T-helper 2 cell treated with Interferon-gamma antibody and Interleukin-4, amounts not matched to agents 5 μg/mL and 100 μg/mL, for 36 hours (primary cell): ENCODE data around the gene MVK.
A peak's percentile ranks its signal among the peaks of the same experiment; 100 is the strongest.
"Not testable (repeated sequence)": the region's sequence is repeated elsewhere in the genome, so short reads cannot be mapped to it uniquely, and the experiment has no call there.

Source experiments
- DNase-seq: peaks from one replicate; pipeline ENCODE4 v3.0.0; 2021; ENCODE audit warnings: low spot score
- H3K27ac Mint-ChIP-seq: one replicate; pipeline ENCODE4 v1.8.0; 2021; ENCODE audit warnings: mild to moderate bottlenecking, mixed read lengths
- H3K27me3 Mint-ChIP-seq: one replicate; pipeline ENCODE4 v1.8.0; 2021; ENCODE audit warnings: low read depth, mixed read lengths
- H3K36me3 Mint-ChIP-seq: one replicate; pipeline ENCODE4 v1.8.0; 2021; ENCODE audit warnings: low read depth, mixed read lengths
- H3K4me1 Mint-ChIP-seq: one replicate; pipeline ENCODE4 v1.8.0; 2021; ENCODE audit warnings: low read depth, mixed read lengths
- H3K4me3 Mint-ChIP-seq: one replicate; pipeline ENCODE4 v1.8.0; 2022; ENCODE audit warnings: mild to moderate bottlenecking, moderate library complexity, mixed read lengths
- H3K9me3 Mint-ChIP-seq: one replicate; pipeline ENCODE4 v1.8.0; 2021; ENCODE audit warnings: mixed read lengths

MVK gene

DNA sequence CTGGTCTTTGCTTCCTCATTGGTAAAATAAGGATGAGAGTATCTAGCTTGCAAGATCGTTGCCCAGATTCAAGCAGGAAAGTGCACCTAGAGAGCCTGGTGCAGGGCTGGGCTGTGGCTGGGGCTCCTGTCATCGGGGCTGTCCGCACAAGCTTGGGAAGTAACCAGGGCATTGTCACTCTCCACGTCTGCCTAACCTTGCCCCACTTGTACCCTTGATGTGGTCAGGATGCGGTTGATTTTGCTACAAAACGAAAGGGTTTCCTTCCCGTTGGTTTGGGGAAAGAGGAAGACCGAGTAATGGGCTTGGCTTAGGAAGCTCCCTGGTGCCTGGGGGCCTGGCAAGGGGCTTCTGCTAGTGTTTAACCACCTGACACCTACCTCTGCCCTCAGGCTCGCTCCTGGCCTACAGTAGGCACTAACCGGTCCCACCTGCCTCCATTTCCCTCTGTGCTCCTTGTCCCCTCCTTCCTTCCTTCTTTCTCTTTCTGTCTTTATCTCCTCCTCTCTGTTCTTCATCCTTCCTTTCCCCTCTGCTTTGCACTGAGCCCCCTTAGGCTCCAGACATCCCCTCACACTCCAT, 21.8 kb downstream of the MVK start:
- Mint-ChIP-seq H3K36me3 (peaks cover 23% of the 10 kb centered on the region), H3K27me3 (no peaks in the 10 kb centered on the region), H3K4me3 (no peak overlapping the region), H3K27ac (no peak overlapping the region), H3K9me3 (no peaks in the 10 kb centered on the region), H3K4me1 (peaks cover 16% of the 10 kb centered on the region)
- DNase-seq = peak; percentile 45

DNA sequence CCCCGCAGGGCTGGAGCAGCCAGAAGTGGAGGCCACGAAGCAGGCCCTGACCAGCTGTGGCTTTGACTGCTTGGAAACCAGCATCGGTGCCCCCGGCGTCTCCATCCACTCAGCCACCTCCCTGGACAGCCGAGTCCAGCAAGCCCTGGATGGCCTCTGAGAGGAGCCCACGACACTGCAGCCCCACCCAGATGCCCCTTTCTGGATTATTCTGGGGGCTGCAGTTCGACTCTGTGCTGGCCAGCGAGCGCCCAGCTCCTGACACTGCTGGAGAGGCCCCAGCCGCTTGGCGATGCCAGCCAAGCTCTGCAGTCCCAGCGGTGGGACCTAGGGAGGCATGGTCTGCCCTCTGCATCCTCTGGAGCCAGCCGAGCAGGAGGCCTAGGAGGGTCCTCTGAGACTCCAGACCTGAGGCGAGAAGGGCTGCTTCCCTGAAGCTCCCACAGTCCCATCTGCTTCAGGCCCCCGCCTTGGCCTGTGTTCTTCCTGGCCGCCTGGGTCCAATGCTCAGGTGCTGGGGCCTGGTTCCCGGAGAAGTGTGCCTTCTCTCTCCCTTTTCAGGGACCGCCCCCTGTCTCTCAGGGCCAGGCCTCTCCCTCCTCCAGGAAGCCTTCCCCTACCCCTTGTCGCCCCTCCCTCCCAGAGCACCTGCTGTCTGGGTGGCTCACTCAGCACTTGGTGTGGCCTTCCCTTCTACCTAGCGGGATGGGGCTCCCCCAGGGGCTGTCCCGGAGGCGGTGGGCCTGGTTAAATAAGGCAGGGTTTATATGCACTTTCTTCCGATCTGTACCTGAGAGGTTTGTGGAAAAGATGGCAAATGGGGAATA, 23.0 kb downstream of the MVK start:
- H3K4me3 Mint-ChIP-seq = no peak overlapping the region
- H3K4me1 Mint-ChIP-seq = peaks cover 16% of the 10 kb centered on the region
- no peak overlapping the region for H3K27ac Mint-ChIP-seq

DNA sequence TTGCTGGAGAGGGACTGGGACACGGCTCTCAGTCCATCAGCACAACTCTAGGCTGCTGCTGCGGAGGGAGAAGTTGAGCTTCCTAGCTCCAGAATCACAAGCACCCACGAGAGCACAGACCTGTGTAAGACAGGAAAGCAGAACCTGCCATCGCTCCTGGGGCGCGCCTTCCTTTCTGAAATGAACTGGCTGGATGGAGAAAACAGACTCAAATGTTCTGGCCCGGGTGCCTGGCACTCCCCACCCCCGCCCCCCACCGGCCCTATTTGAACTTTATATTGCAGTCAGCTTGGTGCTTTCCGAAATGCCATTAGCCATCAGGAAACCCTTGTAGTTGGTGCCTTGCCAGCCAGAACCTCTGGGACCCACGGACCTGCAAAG, 23.8 kb downstream of the MVK start:
- no peak overlapping the region for H3K4me3 Mint-ChIP-seq
- no peaks in the 10 kb centered on the region for H3K9me3 Mint-ChIP-seq
- H3K27me3 Mint-ChIP-seq = no peaks in the 10 kb centered on the region
- H3K27ac Mint-ChIP-seq = no peak overlapping the region
- H3K4me1 Mint-ChIP-seq = peaks cover 16% of the 10 kb centered on the region
- H3K36me3 Mint-ChIP-seq = peaks cover 22% of the 10 kb centered on the region
- no peak for DNase-seq

More for the DNA sequence above, 23.0 kb downstream of the MVK start:
- no peaks in the 10 kb centered on the region for H3K9me3 Mint-ChIP-seq
- peaks cover 23% of the 10 kb centered on the region for H3K36me3 Mint-ChIP-seq
- DNase-seq = no peak
- no peaks in the 10 kb centered on the region for H3K27me3 Mint-ChIP-seq

DNA sequence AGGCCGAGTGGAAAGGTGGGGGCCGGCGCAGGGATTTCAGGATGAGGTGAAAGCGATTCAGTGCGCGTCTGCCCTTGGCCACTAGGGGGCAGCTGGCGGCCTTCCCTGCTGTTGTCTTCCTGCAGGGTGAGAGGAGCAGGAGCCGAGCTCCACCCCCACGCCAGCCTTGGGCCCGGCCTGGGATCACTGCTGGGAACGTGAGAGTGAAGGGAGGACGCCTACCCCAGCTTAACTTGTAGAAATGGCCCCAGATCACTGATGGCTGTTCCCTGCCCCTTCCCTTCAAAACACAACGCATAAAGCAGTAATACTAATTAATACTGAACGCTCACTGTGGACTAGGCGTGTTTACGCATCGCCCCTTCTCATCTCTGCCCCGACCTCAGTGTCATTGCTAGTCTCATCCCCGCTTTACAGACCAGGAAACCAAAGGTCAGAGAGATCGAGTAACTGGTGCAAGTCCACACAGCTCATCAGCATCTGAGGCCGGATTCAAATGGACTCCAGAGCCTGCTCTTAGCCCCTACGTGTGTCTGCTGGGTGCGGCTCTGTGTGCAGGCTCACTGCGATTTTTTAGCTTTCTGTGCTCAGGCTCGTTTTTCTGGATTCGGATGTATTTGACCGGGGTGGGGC, 24.3 kb downstream of the MVK start:
- Mint-ChIP-seq H3K27ac (no peak overlapping the region), H3K36me3 (peaks cover 19% of the 10 kb centered on the region), H3K4me3 (no peak overlapping the region)

DNA sequence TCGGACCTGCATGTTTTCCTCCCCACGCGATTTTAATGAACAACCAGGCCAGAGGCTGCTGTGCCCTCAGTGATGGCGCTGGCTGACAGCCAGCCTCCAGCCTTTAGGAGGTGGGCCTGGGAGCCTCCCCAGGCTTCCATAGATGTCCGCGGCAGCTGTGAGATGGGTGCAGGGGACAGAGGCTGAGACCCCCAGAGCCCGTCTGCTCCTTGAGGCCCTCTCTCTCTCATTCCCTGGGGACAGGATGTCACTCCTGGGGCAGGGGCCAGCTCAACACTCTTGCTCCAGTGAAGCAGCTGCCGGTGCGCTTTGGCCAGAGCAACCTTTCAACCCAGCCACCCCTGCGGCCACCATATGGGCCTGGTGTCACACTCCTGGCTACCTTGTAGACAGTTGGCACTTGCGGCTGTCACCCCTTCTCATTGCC, 24.8 kb downstream of the MVK start:
- Mint-ChIP-seq H3K4me1 (peaks cover 16% of the 10 kb centered on the region), H3K27me3 (no peaks in the 10 kb centered on the region), H3K4me3 (no peak overlapping the region), H3K36me3 (peaks cover 18% of the 10 kb centered on the region), H3K27ac (no peak overlapping the region), H3K9me3 (no peaks in the 10 kb centered on the region)
- no peak for DNase-seq

More for the DNA sequence above, 24.3 kb downstream of the MVK start:
- Mint-ChIP-seq H3K9me3 (no peaks in the 10 kb centered on the region), H3K4me1 (peaks cover 16% of the 10 kb centered on the region), H3K27me3 (no peaks in the 10 kb centered on the region)
- peak; percentile 46 for DNase-seq

DNA sequence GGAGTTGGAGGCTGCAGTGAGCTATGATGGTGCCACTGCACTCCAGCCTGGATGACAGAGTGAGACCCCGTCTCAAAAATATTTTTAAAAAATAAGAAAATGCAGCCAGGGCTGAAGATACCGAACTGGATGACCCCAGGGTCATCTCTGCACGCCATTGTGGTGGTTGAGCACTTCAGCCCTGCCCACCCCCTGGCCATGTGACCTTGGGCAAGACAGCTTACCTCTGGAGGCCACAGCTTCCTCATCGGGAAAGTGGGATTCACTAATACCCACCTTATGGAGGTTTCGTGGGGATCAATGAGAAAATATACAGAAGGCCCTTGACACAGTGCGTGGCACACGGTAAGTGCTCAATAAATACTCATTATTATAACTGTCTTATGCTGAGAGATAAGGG, 25.5 kb downstream of the MVK start:
- peaks cover 14% of the 10 kb centered on the region for H3K36me3 Mint-ChIP-seq
- no peak overlapping the region for H3K4me3 Mint-ChIP-seq
- H3K4me1 Mint-ChIP-seq = peaks cover 16% of the 10 kb centered on the region
- no peaks in the 10 kb centered on the region for H3K27me3 Mint-ChIP-seq
- no peak overlapping the region for H3K27ac Mint-ChIP-seq
- no peaks in the 10 kb centered on the region for H3K9me3 Mint-ChIP-seq
- DNase-seq = no peak

DNA sequence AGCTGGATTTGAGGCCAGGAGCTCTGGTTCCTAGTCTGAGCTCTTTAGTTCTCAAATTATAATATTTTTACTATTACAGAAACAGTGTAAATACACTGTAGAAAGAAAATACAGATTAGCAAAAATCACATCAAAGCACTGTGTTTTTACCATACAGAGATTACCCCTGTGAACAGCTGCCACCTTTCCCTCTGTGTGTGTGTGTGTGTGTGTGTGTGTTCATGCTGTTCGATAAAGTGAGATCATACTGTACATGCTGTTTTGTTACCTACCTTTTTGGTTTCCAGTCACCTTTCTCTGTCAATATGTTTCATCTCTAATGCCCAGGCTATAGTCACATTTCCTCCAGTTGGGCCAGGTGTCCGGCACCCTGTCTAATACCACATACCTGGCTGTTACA, 26.9 kb downstream of the MVK start:
- Mint-ChIP-seq H3K4me1 (peaks cover 7% of the 10 kb centered on the region), H3K36me3 (peaks cover 8% of the 10 kb centered on the region), H3K4me3 (no peak overlapping the region), H3K27ac (no peak overlapping the region), H3K27me3 (peaks cover 4% of the 10 kb centered on the region), H3K9me3 (no peaks in the 10 kb centered on the region)
- no peak for DNase-seq

DNA sequence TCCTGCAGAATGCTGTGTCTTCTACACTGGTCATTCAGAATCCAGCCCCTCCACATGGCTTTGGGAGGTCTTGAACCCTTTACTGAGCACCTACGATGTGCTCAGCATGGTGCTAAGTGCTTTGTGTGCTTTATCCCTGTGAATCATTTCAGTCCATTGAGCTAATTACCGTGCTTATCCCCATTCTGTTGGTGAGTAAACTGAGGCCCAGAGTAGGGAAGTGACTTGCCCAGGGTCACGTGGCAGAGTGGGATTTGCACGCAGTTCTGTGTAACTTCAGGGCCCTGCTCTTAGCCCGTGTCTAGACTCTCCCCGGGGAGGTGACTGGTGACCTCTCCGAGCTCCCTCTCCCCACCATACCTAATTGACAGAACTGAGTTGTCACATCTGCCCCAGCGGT, 27.4 kb downstream of the MVK start:
- H3K9me3 Mint-ChIP-seq = no peaks in the 10 kb centered on the region
- H3K4me1 Mint-ChIP-seq = peaks cover 3% of the 10 kb centered on the region
- H3K27ac Mint-ChIP-seq = no peak overlapping the region
- no peak overlapping the region for H3K4me3 Mint-ChIP-seq
- DNase-seq = no peak
- H3K27me3 Mint-ChIP-seq = peaks cover 4% of the 10 kb centered on the region
- peaks cover 4% of the 10 kb centered on the region for H3K36me3 Mint-ChIP-seq

DNA sequence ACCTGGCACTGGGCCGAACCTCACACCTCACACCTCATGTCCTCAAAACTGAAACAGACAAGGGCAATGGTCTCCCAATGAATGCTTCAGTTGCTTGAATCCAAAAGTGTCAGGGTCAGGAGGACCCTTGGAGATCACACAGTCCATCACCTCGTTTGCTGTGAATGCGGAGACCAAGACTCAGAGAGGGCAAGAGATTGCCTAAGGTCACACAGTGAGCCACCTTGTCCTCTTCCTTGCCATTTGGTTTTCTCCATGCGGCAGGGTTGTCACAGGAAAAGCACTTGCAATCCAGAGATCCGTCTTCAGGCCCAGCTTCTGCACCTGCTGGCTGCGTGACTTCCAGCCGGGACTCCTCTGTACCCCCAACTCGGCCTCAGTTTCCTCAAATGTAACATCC, 28.0 kb downstream of the MVK start:
- Mint-ChIP-seq H3K27me3 (peaks cover 4% of the 10 kb centered on the region), H3K9me3 (no peaks in the 10 kb centered on the region), H3K4me3 (no peak overlapping the region), H3K27ac (no peak overlapping the region), H3K36me3 (peaks cover 4% of the 10 kb centered on the region), H3K4me1 (peaks cover 3% of the 10 kb centered on the region)
- no peak for DNase-seq

DNA sequence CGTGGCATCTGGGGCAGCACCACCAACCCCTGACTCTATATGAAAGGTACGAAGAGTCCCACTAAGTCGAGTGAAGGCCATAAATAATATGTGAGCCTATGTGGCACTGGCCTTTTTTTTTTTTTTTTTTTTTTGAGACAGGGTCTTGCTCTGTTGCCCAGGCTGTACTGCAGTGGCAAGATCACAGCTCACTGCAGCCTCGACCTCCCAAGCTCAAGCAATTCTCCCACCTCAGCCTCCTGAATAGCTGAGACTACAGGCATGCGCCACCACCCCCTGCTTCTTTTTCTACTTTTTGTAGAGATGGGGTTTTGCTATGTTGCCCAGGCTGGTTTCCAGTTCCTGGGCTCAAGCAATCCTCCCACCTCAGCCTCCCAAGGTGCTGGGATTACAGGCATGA, 28.5 kb downstream of the MVK start:
- not testable (repeated sequence) for H3K4me1 Mint-ChIP-seq, H3K27ac Mint-ChIP-seq, DNase-seq, H3K36me3 Mint-ChIP-seq, H3K9me3 Mint-ChIP-seq, H3K27me3 Mint-ChIP-seq, H3K4me3 Mint-ChIP-seq

DNA sequence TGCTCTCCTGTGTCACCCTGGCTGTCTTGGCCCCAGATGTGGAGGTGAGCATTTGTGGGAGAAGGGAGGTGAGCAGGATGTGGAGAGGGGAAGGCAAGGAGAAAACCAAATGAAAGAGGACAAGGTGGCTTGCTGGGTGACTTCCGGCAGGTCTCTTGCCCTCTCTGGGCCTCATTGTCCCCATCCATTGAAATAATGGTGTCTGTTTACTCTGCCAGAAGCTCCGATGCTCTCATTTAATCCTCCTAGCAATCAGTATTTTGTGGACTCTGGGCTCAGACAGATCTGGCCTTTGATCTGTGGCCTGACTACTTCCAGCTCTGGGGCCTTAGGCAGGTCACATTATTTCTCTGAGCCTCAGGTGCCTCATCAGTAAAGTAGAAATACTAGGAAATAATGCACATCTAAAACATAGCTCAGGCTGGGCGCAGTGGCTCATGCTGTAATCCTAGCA, 30.6 kb downstream of the MVK start:
- Mint-ChIP-seq H3K4me1 (no peaks in the 10 kb centered on the region), H3K9me3 (no peaks in the 10 kb centered on the region), H3K36me3 (no peaks in the 10 kb centered on the region), H3K27me3 (peaks cover 23% of the 10 kb centered on the region), H3K4me3 (no peak overlapping the region), H3K27ac (no peak overlapping the region)
- no peak for DNase-seq

DNA sequence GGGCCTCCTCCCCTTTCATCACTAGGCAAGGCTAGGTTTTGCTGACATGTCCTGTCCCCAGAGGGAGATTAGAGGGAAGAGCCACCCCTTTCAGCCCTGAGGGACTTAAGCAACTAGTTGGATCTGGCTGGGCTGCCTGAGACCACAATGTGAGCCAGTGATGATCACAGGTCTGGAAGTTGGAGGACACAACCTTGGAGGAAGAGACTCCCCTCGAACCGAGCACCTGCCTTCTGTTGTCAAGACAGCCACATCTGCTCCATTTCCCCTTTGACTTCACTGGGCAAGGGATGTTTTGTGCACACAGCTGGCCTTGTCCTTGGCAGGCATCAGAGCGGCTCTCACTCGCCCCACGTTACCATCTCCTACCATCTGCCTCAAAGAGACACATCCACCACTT, 31.4 kb downstream of the MVK start:
- Mint-ChIP-seq H3K9me3 (no peaks in the 10 kb centered on the region), H3K36me3 (no peaks in the 10 kb centered on the region), H3K27me3 (peaks cover 29% of the 10 kb centered on the region), H3K4me3 (no peak overlapping the region), H3K27ac (no peak overlapping the region), H3K4me1 (no peaks in the 10 kb centered on the region)
- DNase-seq = no peak

DNA sequence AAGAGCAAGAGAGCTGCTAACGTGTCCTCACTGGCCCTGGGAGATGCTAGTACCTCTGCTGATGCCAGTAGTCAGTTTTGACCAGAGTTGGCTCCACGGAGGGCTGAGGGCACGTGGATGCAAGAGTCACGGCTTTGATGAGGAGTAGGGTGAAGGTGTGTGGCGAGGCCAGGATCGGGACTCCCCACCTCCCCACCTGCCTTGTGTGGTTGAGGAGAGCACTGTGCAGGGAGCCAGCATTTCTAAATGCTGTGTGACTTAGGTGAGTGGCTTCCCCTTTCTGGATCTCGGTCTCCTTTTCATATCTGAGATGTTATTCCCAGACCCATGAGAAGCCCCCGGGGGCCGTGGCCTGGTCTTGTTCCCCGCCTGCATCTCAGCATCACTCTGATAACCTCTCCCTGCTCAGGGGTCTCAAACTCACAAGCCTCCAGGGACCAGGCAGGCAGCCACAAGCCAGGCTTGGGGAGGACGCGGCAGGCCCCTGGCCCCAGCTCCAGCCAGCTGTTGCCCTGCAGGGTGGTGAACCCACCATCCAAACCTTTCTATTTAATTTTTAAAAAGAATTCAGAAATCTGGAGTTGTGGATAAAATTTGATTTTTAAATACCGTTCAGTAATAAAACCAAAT, 32.1 kb downstream of the MVK start:
- Mint-ChIP-seq H3K4me1 (no peaks in the 10 kb centered on the region), H3K27me3 (peaks cover 29% of the 10 kb centered on the region), H3K4me3 (no peak overlapping the region), H3K27ac (no peak overlapping the region), H3K36me3 (no peaks in the 10 kb centered on the region), H3K9me3 (no peaks in the 10 kb centered on the region)
- no peak for DNase-seq
